ELR (cell line): ENCODE measurements around the gene ERCC2.
"Not testable (repeated sequence)": the region's sequence is repeated elsewhere in the genome, so short reads cannot be mapped to it uniquely, and the experiment has no call there.

Experiments
- DNase-seq: peaks from one replicate; pipeline ENCODE4 v3.0.0-alpha.2; 2015; ENCODE audit warnings: low read depth

ERCC2 gene

GRCh38 chr19:45354241-45354842 is 16.0 kb downstream of the ERCC2 start:
- no peak for DNase-seq

DNA sequence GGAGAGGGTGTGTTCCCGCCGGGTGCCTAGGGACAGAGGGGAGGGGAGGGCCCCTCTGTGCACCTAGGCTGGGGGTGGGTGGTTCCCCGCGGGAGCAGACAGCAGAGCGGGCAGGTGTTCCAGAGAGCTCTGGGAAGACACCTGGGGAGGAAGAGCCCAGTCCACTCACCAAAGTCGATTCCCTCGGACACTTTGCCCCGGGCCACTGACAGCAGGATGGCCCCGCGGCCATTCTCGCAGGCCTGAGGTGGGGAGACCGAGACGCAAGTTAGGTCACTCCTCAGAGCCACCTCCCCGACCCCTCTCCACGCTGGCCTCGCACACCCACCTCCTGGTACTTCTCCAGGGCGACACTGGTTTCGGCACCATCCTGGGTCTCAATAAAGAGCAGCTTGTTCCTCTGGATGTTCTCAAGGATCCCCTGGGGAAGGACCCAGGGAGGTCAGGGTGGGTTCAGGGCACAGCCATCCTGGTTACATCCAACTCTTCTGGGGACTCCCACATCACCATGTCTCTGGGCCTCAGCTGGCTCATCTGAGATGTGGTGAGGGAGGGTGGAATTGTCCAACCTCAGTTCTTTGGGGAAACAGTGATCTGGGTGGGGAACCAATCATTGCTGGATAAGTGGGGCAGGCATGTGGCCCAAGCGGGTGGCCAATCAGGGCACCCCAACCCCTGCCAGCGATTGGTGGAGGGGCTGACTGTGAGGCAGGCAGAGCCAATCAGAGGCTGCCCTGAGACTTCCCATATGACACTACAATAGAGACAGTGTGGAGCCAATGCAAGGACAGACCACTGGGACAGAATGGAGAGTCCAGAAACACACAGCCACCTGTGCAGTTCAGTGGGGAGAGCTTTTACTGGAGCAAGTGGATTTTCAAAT is 17.2 kb downstream of the ERCC2 start:
- DNase-seq: peak; percentile 23

DNA sequence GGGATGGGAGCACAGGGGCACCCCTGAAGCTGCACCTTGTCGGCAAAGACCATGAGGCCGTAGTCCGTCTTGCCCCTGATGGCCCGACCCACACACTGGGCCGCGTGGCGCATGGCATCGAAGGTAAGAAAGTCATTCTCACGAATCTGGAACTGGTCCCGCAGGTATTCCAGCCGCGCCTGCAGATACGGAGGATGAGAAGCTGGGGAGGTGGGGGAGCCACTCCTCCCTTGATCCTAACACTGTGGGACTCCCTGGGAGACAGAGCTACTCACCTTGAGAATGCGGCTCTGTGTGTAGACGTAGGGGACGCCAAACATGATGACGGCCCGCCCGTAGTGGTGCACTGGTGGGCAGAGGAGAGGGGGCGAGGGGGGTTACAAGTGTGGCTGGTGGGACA is 17.9 kb downstream of the ERCC2 start:
- no peak for DNase-seq

- DNase-seq: no peak
These were observed 18.3 kb downstream of the ERCC2 start for GRCh38 chr19:45352062-45352461.

- no peak for DNase-seq
These were observed 18.9 kb downstream of the ERCC2 start for GRCh38 chr19:45351401-45351952.

DNA sequence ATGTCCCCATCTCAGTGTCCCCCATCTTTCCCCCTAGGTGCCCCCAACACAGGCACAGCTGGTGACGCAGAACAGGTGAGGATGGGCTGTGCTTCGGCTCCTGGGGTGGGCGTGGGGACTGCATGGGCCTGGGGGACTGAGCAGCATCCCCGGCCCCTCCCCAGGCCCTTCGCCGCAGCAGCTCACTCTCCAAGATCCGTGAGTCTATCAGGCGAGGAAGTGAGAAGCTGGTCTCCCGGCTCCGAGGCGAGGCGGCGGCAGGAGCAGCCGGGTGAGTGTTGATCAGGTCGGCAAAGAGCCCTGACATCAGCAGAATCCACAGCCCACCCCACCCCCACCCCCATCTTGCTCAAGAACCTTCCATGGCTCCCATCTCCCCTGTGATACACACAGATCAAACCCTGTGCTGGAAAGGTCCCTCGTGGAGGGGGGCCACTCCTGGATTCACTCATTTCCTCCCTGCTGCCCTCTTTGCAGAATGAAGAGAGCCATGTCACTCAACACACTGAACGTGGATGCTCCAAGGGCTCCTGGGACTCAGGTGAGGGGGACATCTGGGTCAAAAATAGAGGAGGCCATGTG is 19.8 kb downstream of the ERCC2 start:
- no peak for DNase-seq

DNA sequence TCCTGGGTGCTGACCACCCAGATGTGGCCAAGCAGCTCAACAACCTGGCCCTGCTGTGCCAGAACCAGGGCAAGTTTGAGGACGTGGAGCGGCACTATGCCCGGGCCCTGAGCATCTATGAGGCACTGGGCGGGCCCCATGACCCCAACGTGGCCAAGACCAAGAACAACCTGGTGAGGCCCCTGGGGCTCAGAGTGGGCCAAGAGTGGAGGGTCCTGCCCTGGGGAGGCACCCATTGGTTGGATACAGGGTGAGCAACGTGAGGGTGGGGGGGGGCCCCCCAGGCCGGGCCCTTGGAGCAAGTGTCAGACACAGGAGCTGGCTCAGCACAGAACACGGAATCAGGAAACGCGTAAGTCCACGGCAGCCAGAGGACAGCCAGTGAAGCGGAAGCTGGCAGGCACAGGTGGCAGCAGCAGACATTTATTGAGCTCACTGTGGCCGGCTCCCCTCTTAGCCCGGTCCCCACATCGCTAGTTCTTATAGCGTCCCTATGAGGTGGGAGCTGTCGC is 20.9 kb downstream of the ERCC2 start:
- no peak for DNase-seq

- no peak for DNase-seq
These were observed 21.3 kb downstream of the ERCC2 start for GRCh38 chr19:45349126-45349415.

GRCh38 chr19:45348367-45349125 is 21.8 kb downstream of the ERCC2 start:
- no peak for DNase-seq

DNA sequence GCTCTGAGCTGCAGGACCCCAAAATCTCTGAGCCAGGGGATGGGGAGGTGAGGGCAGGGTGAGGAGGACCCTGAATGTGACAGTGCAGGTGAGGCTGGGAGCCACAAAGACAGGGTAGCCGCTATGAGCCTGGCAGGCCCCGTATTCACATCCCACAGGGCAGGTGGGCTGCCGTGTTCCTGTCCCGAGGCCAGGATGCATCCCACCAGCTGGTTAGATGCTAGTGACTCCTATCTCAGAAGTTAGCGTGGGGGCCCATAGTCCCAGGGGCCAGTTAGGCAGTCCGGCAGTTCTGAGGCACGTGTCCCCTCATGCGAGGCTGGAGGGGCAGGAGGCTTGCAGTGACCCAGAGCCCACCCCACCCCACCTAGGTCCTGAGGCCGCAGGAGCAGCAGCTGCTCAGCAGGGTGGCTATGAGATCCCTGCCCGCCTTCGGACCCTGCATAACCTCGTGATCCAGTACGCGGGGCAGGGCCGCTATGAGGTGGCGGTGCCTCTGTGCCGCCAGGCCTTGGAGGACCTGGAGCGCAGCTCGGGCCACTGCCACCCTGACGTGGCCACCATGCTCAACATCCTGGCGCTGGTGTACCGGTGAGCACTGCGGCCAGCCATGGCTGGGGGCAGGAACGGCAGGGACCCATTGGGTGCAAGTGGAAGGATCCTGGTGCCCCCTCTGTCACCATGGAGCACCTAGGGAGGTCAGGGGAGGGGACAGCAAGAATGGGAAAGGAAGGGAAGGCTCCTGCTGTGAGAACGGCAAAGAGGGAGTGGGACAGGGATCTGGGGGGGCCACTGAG is 22.6 kb downstream of the ERCC2 start:
- DNase-seq: no peak

DNA sequence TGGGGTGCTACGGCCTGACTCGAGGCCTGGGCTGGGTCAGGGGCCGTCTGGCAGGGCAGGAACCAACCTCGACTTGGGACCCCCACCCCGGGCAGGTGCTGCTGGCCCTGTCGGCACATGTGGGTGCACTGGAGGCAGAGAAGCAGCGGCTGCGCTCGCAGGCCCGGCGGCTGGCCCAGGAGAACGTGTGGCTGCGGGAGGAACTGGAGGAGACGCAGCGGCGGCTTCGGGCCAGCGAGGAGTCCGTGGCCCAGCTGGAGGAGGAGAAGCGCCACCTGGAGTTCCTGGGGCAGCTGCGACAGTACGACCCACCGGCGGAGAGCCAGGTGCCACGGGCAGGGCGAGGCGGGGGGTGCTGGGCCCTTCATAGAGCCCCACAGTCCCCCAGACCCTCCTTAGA is 23.9 kb downstream of the ERCC2 start:
- no peak for DNase-seq

DNA sequence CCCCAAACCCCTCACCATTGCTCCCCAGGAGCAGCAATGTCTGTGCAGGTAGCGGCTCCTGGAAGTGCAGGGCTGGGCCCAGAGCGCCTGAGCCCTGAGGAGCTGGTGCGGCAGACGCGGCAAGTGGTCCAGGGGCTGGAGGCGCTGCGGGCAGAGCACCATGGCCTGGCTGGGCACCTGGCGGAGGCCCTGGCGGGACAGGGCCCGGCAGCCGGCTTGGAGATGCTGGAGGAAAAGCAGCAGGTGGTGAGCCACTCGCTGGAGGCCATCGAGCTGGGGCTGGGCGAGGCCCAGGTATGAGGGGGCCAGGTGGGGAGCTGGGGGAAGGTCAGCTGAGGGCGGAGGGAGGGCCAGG is 24.9 kb downstream of the ERCC2 start:
- DNase-seq: no peak

GRCh38 chr19:45344621-45345505 is 25.5 kb downstream of the ERCC2 start:
- DNase-seq: no peak

DNA sequence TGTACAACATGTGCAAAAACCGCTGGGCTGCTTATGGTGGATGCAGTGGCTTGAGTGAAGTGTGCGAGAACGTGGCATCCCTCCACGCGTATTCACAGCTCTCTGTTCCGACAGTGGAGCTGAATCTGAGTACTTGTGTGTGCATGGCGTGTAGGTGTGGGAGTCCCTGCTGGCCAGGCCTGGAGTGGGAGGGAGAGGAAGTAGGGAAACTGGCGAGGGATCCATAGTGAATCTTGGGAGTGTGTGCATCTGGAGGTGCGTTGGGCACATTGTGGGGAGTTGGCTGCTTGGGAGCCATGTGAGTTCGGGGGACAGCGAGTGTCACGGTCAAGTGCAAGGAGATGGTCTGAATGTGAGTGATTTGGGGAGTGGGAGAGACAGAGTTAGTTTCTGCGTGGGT is 27.5 kb downstream of the ERCC2 start:
- no peak for DNase-seq

DNA sequence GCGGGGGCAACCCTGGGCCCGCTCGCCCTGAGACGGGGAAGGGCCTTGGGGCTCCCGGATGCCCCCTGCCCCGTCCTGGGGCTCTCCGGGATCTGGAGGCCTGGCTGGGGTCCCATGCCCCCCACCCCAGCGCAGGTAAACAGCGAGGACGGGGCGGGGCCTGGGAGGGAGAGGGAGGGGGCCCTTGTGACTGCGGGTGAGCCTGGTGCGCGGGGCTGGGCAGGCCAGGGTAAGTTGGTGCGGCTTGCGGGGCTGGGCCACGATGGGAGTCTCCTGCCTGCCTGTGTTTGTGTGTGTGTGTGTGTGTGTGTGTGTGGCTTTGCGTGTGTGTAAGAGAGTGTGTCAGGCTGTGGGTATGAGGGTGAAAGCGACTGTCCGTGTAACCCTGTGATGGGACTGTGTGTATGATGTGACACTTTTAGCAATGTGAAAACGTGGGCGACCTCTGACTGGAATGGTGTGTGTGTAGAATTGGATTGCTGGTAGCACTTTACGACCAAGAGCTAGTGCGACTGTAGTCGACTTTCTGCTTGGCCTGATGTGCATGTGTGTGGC is 29.4 kb downstream of the ERCC2 start:
- no peak for DNase-seq

DNA sequence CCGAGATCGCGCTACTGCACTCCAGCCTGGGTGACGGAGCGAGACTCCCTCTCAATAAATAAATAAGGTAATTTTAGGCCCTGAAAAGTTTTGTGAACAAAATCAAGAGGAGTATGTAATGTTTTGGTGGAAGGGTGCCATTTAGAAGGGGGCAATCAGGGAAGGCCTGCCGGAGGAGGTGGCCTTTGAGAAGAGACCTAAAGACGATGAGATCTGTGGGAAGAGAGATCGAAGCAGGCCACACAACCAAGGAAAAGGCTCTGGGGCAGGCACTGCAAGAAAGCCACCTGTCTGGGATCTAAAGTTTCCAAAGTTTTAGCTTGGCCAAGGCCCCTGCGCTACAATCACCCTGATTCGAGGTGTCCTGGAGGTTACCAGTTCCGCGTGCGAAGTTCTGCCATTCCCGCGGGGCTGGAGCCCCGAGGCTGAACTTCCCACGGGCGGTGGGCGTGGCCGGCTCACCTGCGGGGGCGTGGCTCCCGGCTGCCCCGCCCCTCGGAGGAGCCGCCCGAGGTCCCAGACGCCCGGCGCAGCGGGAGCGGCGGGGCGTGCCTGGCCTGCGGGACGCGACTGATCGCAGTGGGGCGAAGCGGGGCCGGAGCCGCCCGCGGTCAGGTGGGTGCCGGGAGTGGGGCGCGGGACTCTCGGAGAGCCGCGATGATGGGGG is 30.0 kb downstream of the ERCC2 start, which contains the start of gene KLC3:
TSS of gene KLC3 (plus strand) at position 519 of the 667 bp plus-strand sequence. CDS start 4,792 bp downstream, outside the sequence.
- no peak for DNase-seq

DNA sequence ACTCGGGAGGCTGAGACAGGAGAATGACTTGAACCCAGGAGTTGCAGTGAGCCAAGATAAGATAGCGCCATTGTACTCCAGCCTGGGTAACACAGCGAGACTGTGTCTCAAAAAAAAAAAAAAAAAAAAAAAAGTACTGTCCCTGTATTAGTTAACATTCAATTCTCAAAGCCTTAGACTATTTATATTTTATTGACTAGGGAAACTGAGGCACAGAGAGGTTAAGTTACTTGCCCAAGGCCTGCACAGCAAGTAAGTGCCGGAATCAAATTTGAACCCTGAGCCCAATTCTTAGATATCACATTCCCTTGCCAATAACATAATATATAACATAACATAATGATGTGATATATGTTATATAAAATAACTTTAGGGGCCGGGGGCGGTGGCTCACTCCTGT is 30.7 kb downstream of the ERCC2 start:
- no peak for DNase-seq

- no peak for DNase-seq
These were observed 33.6 kb downstream of the ERCC2 start for GRCh38 chr19:45336696-45337251.

- DNase-seq: not testable (repeated sequence)
These were observed 35.5 kb downstream of the ERCC2 start for GRCh38 chr19:45334881-45335280.
